EL (cell line): ENCODE data around the gene PTPRN2.
"Not testable (repeated sequence)": the region's sequence is repeated elsewhere in the genome, so short reads cannot be mapped to it uniquely, and the experiment has no call there.

ENCODE experiments used
- DNase-seq: peaks from one replicate; pipeline ENCODE4 v3.0.0-alpha.2; 2016

PTPRN2 gene

DNA sequence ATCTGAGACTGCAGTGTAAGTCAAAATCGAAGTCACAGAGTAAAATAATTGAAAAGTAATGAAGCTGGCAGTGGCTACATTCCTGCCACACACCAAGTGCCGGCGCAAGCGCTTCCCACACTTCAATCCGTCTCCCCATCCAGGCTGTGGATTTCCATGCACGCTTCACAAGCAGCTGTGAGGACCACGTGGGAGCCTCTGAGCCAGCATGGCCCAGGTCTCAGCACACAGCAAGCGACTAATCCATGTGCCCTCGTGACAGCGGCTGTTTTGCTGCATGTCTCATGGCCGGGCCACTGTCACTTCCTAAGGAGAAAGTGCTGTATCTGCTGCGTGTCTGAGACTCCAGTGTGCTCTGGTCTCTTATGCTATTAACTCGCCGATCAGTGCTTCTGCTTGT, 683.9 kb downstream of the PTPRN2 start:
- no peak for DNase-seq

DNA sequence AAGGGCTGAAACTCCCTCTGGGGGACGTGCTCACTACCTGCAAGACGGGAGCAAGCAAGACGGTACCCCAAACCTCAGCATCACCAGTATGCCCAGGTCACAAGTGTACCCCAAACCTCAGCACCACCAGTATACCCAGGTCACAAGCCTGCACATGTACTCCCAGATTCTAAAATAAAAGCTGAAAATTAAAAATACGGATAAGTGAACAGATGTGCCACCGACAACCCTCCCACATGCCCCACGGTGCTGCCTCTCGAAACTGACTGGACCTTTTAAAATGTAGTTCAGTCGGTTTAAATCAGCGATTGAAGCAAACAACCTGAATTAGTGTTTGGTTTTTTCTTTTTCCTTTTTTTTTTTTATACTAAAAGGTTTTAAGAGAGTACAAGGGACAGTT, 684.3 kb downstream of the PTPRN2 start:
- DNase-seq: no peak

- DNase-seq: not testable (repeated sequence)
These were observed 685.6 kb downstream of the PTPRN2 start for GRCh38 chr7:157901816-157902610.

- no peak for DNase-seq
These were observed 686.5 kb downstream of the PTPRN2 start for GRCh38 chr7:157901166-157901565.

DNA sequence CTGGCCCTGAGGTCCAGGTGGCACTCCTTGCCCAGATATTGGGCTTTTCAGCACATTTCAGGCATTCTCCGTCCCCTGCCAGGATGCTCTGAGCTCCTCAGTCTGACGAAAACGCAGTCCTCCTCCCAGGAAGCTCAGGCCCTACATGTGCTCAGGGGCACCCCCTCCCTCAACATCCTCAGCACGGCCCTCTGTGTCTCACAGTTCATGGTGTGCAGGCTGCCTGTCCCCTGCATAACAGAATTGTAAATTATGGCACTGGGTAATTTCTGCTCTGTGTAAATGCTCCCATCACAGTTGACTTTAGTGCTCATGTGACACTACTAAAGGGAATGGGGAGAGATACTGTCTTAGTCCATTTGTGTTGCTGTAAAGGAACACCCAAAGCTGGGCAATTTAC, 687.1 kb downstream of the PTPRN2 start:
- no peak for DNase-seq

- no peak for DNase-seq
These were observed 687.6 kb downstream of the PTPRN2 start for GRCh38 chr7:157900011-157900410.

DNA sequence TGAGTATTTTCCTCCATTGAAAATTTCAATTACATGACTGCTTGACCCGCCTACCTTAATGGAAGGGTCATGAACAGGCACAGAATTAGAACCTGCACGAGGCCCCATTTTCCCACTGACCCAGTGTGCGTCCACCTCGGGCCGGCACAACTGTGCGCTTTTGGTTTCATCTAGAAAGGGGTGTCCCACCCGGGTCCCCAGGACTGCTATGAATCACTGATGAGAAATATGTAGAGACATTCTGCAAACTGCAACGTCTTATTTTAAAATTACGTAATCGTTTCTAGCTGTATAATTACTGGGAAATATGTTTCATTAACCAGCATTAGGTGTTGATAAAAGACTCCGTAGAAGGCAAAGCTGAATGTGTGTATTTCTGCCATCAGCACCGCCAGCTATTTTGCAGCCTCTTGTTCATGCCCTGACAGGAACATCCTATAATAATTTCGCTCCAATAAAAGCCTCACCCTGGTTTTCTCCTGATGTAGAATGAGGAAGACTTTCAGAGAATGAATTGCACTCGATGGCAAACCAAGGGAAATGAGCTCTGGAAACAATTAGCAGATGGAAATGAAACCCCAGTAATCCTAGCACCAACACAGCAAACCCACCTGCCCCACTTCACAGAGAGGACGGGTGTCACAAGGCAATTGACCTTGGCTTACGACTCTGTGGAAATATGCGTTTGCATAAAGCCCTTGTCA, 688.7 kb downstream of the PTPRN2 start:
- no peak for DNase-seq

- DNase-seq: no peak
These were observed 689.4 kb downstream of the PTPRN2 start for GRCh38 chr7:157898261-157898660.

DNA sequence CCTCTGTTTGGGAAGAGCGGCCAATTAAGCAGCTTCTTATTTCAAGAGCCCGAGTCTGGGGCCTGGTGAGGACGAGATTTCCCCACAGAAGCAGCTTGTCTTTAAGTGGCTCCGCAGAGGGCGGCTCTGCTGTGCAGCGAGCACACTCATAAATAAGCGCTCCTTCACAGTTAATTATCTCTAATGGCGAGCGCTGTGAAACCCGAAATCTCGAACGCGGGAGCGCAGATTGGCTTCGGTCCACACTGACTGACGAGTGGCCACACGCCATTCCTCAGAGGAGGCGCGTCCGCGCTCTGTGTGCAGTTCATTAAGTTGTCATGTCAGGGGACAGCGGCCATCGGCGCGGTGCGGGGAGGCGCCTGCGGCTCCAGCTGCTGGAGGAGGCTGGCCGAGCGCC, 689.9 kb downstream of the PTPRN2 start:
- no peak for DNase-seq

- no peak for DNase-seq
These were observed 690.7 kb downstream of the PTPRN2 start for GRCh38 chr7:157896774-157897555.

- not testable (repeated sequence) for DNase-seq
These were observed 691.3 kb downstream of the PTPRN2 start for GRCh38 chr7:157896376-157896675.

DNA sequence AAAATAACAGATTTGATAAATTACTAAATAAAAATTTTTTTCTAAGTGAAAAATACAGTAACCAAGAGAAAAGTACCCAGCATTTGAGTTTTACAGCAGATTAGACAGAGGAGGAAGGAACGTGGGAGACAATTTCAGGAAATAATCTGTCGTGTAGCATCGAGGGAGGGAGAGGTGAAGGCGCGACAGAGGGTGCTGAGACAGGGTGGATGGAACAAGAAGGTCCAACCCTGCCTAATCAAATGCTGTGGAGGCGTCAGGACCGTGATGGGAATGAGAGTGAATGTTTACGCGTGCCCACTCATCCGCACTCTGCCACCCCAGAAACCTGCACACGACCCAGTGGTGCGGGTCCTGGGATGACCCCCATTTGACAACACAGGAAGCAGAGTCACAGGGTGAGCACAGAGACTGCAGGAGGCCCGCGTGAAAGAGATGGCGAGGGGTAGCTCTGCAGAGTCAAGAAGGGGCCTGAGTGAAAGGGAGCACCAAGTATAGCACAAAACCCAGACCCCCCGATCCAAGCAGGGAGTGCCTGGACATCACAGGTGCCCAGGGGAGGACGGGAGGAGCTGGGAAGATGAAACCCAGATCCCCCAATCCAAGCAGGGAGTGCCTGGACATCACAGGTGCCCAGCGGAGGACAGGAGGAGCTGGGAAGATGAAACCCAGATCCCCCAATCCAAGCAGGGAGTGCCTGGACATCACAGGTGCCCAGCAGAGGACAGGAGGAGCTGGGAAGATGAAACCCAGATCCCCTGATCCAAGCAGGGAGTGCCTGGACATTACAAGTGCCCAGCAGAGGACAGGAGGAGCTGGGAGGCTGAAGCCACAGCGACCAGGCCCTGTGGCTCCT, 691.9 kb downstream of the PTPRN2 start:
- DNase-seq: no peak

DNA sequence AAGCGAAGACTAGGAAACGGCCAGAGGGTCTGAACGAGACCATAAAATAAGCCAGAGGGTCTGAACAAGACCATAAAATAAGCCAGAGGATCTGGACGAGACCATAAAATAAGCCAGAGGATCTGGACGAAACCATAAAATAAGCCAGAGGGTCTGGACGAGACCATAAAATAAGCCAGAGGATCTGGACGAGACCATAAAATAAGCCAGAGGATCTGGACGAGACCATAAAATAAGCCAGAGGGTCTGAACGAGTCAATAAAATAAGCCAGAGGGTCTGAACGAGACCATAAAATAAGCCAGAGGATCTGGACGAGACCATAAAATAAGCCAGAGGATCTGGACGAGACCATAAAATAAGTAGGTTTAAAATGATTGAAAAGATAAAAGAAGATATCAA, 692.5 kb downstream of the PTPRN2 start:
- not testable (repeated sequence) for DNase-seq

GRCh38 chr7:157893535-157894044, 694.0 kb downstream of the PTPRN2 start:
- DNase-seq: no peak

DNA sequence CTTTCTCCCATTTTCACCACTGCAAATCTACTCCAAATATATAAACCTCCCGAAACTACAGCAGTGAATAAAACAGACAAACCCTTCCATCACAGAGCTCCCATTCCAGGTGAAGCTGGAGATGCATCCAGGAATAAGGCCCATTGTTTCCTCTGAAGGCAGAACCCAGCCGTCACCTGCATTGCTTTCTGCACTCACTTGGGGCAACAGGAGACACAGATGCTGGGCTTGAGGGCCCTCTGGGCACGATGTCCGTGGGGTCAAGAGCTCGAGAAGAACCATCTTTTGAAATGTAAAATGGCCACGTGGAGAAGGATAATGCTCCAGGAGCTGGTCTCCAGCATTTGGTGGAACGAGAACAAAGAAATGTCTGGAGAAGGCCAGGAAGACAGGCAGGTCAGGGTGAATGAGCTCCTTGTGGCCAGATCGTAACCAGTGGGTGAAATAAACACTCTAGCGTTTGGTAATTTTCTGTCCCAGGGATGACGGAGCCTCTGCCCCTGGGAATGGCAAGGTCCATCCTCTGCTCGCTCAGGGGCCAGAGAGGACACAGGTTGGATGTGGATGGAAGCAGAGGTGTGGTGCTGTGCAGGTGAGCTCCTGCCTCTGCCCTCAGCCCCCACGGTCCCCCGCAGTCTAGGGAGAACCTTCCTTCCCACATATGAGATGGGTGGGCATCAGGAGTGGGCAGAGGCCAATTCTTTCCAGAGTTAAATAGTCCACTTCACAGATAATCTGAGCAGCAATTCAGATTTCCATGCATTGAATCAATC, 694.7 kb downstream of the PTPRN2 start:
- DNase-seq: no peak

GRCh38 chr7:157890921-157891401, 696.7 kb downstream of the PTPRN2 start:
- DNase-seq: no peak

- no peak for DNase-seq
These were observed 698.1 kb downstream of the PTPRN2 start for GRCh38 chr7:157889480-157889879.

DNA sequence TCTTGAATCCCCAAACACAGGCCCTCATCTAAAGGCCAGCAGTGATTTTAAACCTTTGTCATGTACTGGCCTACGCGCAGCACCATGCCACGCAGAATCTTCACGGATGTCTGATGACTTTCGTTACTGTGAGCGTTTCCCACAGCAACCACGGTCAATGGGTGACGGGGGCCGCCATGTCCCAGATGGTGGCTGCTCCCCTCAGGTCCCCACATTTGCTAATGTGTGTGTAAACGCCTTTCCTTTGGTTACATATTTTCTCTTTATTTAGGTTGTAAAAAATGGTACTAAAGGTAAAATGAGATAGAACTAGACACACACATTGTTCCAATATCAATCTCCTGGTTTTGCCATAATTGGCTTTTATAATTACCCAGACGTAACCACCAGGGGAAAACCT, 699.0 kb downstream of the PTPRN2 start:
- no peak for DNase-seq

GRCh38 chr7:157887400-157887799, 700.2 kb downstream of the PTPRN2 start:
- DNase-seq: no peak

DNA sequence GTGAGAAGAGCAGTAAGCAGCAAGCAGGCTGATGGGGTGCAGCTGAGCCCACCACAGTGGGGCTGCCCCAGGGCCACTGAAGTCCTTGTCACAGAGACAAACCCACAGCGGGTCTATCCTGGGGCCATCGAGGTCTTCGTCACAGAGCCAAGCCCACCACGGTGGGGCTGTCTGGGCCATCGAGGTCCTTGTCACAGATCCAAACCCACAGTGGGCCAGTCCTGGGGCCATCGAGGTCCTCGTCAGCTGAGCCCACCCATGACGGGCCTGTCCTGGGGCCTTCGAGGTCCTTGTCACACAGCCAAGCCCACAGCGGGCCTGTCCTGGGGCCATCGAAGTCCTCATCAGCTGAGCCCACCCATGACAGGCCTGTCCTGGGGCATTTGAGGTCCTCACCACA, 700.9 kb downstream of the PTPRN2 start:
- no peak for DNase-seq

DNA sequence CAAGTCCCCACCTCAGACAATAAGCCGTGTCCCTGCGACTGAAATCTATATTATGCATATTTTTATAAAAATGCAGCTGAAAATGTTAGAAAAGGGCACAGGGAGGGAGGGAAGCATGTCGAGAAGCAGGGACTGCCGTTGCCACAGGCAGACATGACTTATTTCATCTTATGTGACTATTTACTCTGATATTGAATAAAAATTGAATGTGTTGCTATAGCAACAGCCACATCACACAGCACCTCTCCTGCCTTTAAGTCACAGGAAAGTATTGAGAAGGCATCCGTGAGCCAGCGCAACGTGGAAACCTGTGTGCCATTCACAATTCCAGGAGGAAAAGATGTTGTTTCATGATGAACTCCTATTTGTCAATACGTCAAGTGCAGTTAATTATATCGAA, 701.4 kb downstream of the PTPRN2 start:
- no peak for DNase-seq

DNA sequence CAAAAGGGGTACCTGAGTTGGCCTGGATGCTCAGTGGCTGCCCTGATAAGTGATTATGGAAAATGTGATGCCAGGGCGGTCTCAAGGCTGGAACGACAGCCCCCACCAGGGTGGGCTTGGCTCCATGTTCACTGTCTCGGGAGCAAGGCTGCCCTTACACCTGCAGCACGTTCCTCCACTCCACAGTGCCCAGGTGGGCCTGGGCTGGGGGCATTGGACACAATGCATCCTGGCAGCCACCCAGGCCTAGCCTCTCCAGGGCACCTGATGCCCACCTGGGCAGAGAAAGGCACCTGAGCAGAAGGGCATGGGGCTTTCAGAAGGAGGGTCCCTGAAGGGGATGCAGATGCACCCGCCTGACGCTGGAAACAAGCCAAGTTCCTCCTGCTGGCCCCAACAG, 702.5 kb downstream of the PTPRN2 start:
- no peak for DNase-seq
